Smooth muscle cell (in vitro differentiated cells): ENCODE measurements around the gene MAST2. TPM values are rescaled to one million over a fixed set of nuclear protein-coding genes. Genes with fewer than 3 reads are reported as not detected.

Experiments used
- DNase-seq: peaks from one replicate; lab custom pipeline; 2025; ENCODE audit not compliant: unreplicated experiment; lab: John Stamatoyannopoulos, UW
- H2AFZ ChIP-seq: fragments of 200-600 bp; sonication (generic); 2 replicates; pipeline ENCODE4 v1.6.0; 2016; ENCODE audit warnings: antibody characterized with exemption, low read depth, mild to moderate bottlenecking
- H3F3A ChIP-seq: fragments of 200-600 bp; sonication (generic); 2 replicates; pipeline ENCODE4 v1.6.0; 2017; ENCODE audit warnings: antibody characterized with exemption, low read depth
- H3K27ac ChIP-seq: fragments of 200-600 bp; sonication (generic); 2 replicates; pipeline ENCODE4 v1.5.1; 2016; ENCODE audit warnings: low read depth, mild to moderate bottlenecking
- H3K27me3 ChIP-seq: fragments of 200-600 bp; sonication (generic); 2 replicates; pipeline ENCODE4 v1.6.1; 2016; ENCODE audit warnings: low read depth, mild to moderate bottlenecking
- H3K36me3 ChIP-seq: fragments of 200-600 bp; sonication (generic); 2 replicates; pipeline ENCODE4 v1.5.1; 2016; ENCODE audit warnings: low read depth
- H3K4me1 ChIP-seq: fragments of 200-600 bp; sonication (generic); 2 replicates; pipeline ENCODE4 v1.5.1; 2016; ENCODE audit warnings: low read depth
- H3K4me2 ChIP-seq: fragments of 200-600 bp; sonication (generic); 2 replicates; pipeline ENCODE4 v1.6.0; 2016; ENCODE audit warnings: mild to moderate bottlenecking
- H3K4me3 ChIP-seq: fragments of 200-600 bp; sonication (generic); 2 replicates; pipeline ENCODE4 v1.5.1; 2016; ENCODE audit warnings: mild to moderate bottlenecking
- H3K79me2 ChIP-seq: fragments of 200-600 bp; sonication (generic); 2 replicates; pipeline ENCODE4 v1.6.0; 2016; ENCODE audit warnings: low read depth, mild to moderate bottlenecking
- H3K9ac ChIP-seq: fragments of 200-600 bp; sonication (generic); 2 replicates; pipeline ENCODE4 v1.6.0; 2016; ENCODE audit warnings: low read depth
- H3K9me3 ChIP-seq: fragments of 200-600 bp; sonication (generic); replicated peaks from 2 replicates; pipeline ENCODE4 v1.5.1; 2016; ENCODE audit warnings: low read depth
- H4K20me1 ChIP-seq: fragments of 200-600 bp; sonication (generic); 2 replicates; pipeline ENCODE4 v1.6.0; 2016; ENCODE audit warnings: low read depth
- CTCF ChIP-seq: fragments of 200-600 bp; sonication (generic); IDR thresholded peaks from 2 replicates; pipeline ENCODE4 v1.5.1; 2017; ENCODE audit warnings: borderline replicate concordance, mild to moderate bottlenecking, antibody characterized with exemption; ENCODE audit not compliant: insufficient read depth, poor library complexity, severe bottlenecking
- WGBS: methylation state at CpG from one replicate; pipeline ENCODE4 v1.1.7; 2016; ENCODE audit warnings: low lambda C conversion rate; 5-methylcytosine and 5-hydroxymethylcytosine counted together
- polyA plus RNA-seq: library from polyadenylated mRNA; unstranded; fragments of >200 nt; fragmentation: Nextera tagmentation; extraction: Ambion mirVana; gene quantifications from 2 replicates; pipeline ENCODE4 v1.2.1, GENCODE V29; 2016
- total RNA-seq: library from RNA; depleted of rRNA; stranded (reverse); fragments of >200 nt; gene quantifications from 2 replicates; pipeline ENCODE4 v1.2.3, GENCODE V29; 2014

MAST2 gene
- total and polyA plus RNA-seq, 2 experiments from 2014 or later: 18.4 to 26.2 TPM

GRCh38 chr1:45922813-45923212 lies 119.4 kb downstream of the MAST2 start:
- Histone ChIP-seq H3K4me1 (peaks cover 33% of the 10 kb centered on the region), H3K36me3 (no peaks in the 10 kb centered on the region), H3K27ac (no peak overlapping the region), H4K20me1 (no peaks in the 10 kb centered on the region), H3K27me3 (no peaks in the 10 kb centered on the region), H3K4me2 (no peak overlapping the region), H3F3A (peaks cover 9% of the 10 kb centered on the region), H3K4me3 (no peak overlapping the region), H2AFZ (no peak overlapping the region), H3K9ac (no peak overlapping the region), H3K79me2 (peaks cover 12% of the 10 kb centered on the region), H3K9me3 (no peaks in the 10 kb centered on the region)
- DNase-seq: no peak
- WGBS: over 99% methylated on average over 8 of the region's 8 CpGs
- TF ChIP-seq CTCF: no peak

- H2AFZ ChIP-seq: no peak overlapping the region
- no peak overlapping the region for H3K9ac ChIP-seq
- 79% methylated on average over 4 of the region's 4 CpGs for WGBS
- H4K20me1 ChIP-seq: no peaks in the 10 kb centered on the region
- DNase-seq: no peak
- H3K4me2 ChIP-seq: no peak overlapping the region
- TF ChIP-seq CTCF: no peak
- peak overlapping the region; percentile 94 for H3K27ac ChIP-seq
- peaks cover 39% of the 10 kb centered on the region for H3K4me1 ChIP-seq
- H3K9me3 ChIP-seq: no peaks in the 10 kb centered on the region
- peaks cover 9% of the 10 kb centered on the region for H3F3A ChIP-seq
- no peaks in the 10 kb centered on the region for H3K36me3 ChIP-seq
- H3K79me2 ChIP-seq: peaks cover 12% of the 10 kb centered on the region
- no peak overlapping the region for H3K4me3 ChIP-seq
- H3K27me3 ChIP-seq: no peaks in the 10 kb centered on the region
Measured at GRCh38 chr1:45923343-45923742, 119.9 kb downstream of the MAST2 start.

- no peak for DNase-seq
- peaks cover 50% of the 10 kb centered on the region for H3K4me1 ChIP-seq
- no peaks in the 10 kb centered on the region for H4K20me1 ChIP-seq
- H3K27ac ChIP-seq: peak overlapping the region; percentile 94
- peak overlapping the region; percentile 62 for H3K9ac ChIP-seq
- no peak for TF ChIP-seq CTCF
- H3K27me3 ChIP-seq: no peaks in the 10 kb centered on the region
- H2AFZ ChIP-seq: no peak overlapping the region
- peaks cover 12% of the 10 kb centered on the region for H3K79me2 ChIP-seq
- H3F3A ChIP-seq: peaks cover 22% of the 10 kb centered on the region
- no peak overlapping the region for H3K4me3 ChIP-seq
- no peaks in the 10 kb centered on the region for H3K9me3 ChIP-seq
- no peaks in the 10 kb centered on the region for H3K36me3 ChIP-seq
- 11% methylated on average over 1 of the region's 1 CpG for WGBS
- H3K4me2 ChIP-seq: peak overlapping the region; percentile 53
Measured at GRCh38 chr1:45924736-45925135, 121.3 kb downstream of the MAST2 start.

- H3K9me3 ChIP-seq: no peaks in the 10 kb centered on the region
- peak overlapping the region; percentile 57 for H3K9ac ChIP-seq
- no peaks in the 10 kb centered on the region for H3K36me3 ChIP-seq
- H3K79me2 ChIP-seq: peaks cover 12% of the 10 kb centered on the region
- H3K4me2 ChIP-seq: peak overlapping the region; percentile 42
- H3K27me3 ChIP-seq: no peaks in the 10 kb centered on the region
- H4K20me1 ChIP-seq: no peaks in the 10 kb centered on the region
- H3F3A ChIP-seq: peaks cover 31% of the 10 kb centered on the region
- no peak for DNase-seq
- TF ChIP-seq CTCF: no peak
- H3K27ac ChIP-seq: peak overlapping the region; percentile 94
- WGBS: 96% methylated on average over 2 of the region's 2 CpGs
- peaks cover 52% of the 10 kb centered on the region for H3K4me1 ChIP-seq
- H2AFZ ChIP-seq: no peak overlapping the region
- H3K4me3 ChIP-seq: no peak overlapping the region
Measured at GRCh38 chr1:45925728-45926287, 122.4 kb downstream of the MAST2 start.
